GM23338 (cell line): ENCODE measurements around the gene KLK5. TPM values are rescaled to one million over a fixed set of nuclear protein-coding genes. Genes with fewer than 3 reads are reported as not detected.

Experiments
- ATAC-seq: fragments of 200-7000 bp; cut with Tn5 transposase; 3 replicates; pipeline ENCODE4 v1.9.1; 2020
- DNase-seq: peaks from one replicate; pipeline ENCODE4 v3.0.0-alpha.2; 2015; ENCODE audit warnings: low spot score
- H2AFZ ChIP-seq: fragments of 200-600 bp; sonication (generic); 2 replicates; pipeline ENCODE4 v1.8.0; 2016; ENCODE audit warnings: antibody characterized with exemption, mild to moderate bottlenecking, moderate library complexity
- H3F3A ChIP-seq: fragments of 200-600 bp; sonication (generic); replicated peaks from 2 replicates; pipeline ENCODE4 v1.8.0; 2017; ENCODE audit warnings: antibody characterized with exemption, mixed run types, low read depth
- H3K27ac ChIP-seq: fragments of 200-600 bp; sonication (generic); 2 replicates; pipeline ENCODE4 v1.6.1; 2016; ENCODE audit warnings: low read depth
- H3K27me3 ChIP-seq: fragments of 200-600 bp; sonication (generic); 2 replicates; pipeline ENCODE4 v1.8.0; 2016; ENCODE audit warnings: mild to moderate bottlenecking, mixed run types, moderate library complexity; ENCODE audit not compliant: insufficient read depth
- H3K36me3 ChIP-seq: fragments of 200-600 bp; sonication (generic); 2 replicates; pipeline ENCODE4 v1.8.0; 2016; ENCODE audit warnings: mild to moderate bottlenecking; ENCODE audit not compliant: insufficient read depth
- H3K4me1 ChIP-seq: fragments of 200-600 bp; sonication (generic); 2 replicates; pipeline ENCODE4 v1.8.0; 2016; ENCODE audit warnings: mild to moderate bottlenecking, moderate library complexity; ENCODE audit not compliant: insufficient read depth
- H3K4me2 ChIP-seq: fragments of 200-600 bp; sonication (generic); 2 replicates; pipeline ENCODE4 v1.7.1; 2017; ENCODE audit warnings: mixed run types
- H3K4me3 ChIP-seq: fragments of 200-600 bp; sonication (generic); 2 replicates; pipeline ENCODE4 v1.6.1; 2016; ENCODE audit warnings: mixed run types
- H3K79me2 ChIP-seq: fragments of 200-600 bp; sonication (generic); replicated peaks from 2 replicates; pipeline ENCODE4 v1.8.0; 2017; ENCODE audit warnings: mild to moderate bottlenecking; ENCODE audit not compliant: insufficient read depth
- H3K9me2 ChIP-seq: fragments of 200-600 bp; sonication (generic); 2 replicates; pipeline ENCODE4 v1.8.0; 2017; ENCODE audit not compliant: insufficient read depth
- H4K20me1 ChIP-seq: fragments of 200-600 bp; sonication (generic); replicated peaks from 2 replicates; pipeline ENCODE4 v1.8.0; 2017; ENCODE audit warnings: mild to moderate bottlenecking; ENCODE audit not compliant: insufficient read depth
- H3K27ac Mint-ChIP-seq: 2 replicates; pipeline ENCODE4 v1.8.0; 2020; ENCODE audit warnings: inconsistent platforms, mild to moderate bottlenecking, moderate library complexity, mixed read lengths
- H3K27me3 Mint-ChIP-seq: 3 replicates; pipeline ENCODE4 v1.8.0; 2022; ENCODE audit warnings: low read depth, mild to moderate bottlenecking, moderate library complexity, mixed read lengths, inconsistent platforms; ENCODE audit not compliant: insufficient read depth, poor library complexity
- H3K36me3 Mint-ChIP-seq: 3 replicates; pipeline ENCODE4 v1.8.0; 2021; ENCODE audit warnings: low read depth, mild to moderate bottlenecking, inconsistent platforms, moderate library complexity, mixed read lengths
- H3K4me1 Mint-ChIP-seq: 3 replicates; pipeline ENCODE4 v1.8.0; 2020; ENCODE audit warnings: mild to moderate bottlenecking, inconsistent platforms, mixed read lengths
- H3K4me3 Mint-ChIP-seq: 3 replicates; pipeline ENCODE4 v1.8.0; 2021; ENCODE audit warnings: moderate library complexity, mild to moderate bottlenecking, inconsistent platforms, mixed read lengths
- H3K9me3 Mint-ChIP-seq: 3 replicates; pipeline ENCODE4 v1.8.0; 2020; ENCODE audit warnings: moderate library complexity, mild to moderate bottlenecking, inconsistent platforms, mixed read lengths
- CREB1 ChIP-seq: fragments of 250-450 bp; sonication (Bioruptor Pico); IDR thresholded peaks from 2 replicates; pipeline ENCODE4 v1.5.0; 2020; ENCODE audit warnings: low read depth, mild to moderate bottlenecking, moderate library complexity
- EZH2 ChIP-seq: fragments of 200-600 bp; sonication (generic); IDR thresholded peaks from one replicate; pipeline ENCODE4 v1.8.0; 2017; ENCODE audit warnings: antibody characterized with exemption, mild to moderate bottlenecking, low read depth; ENCODE audit not compliant: unreplicated experiment
- EZH2phosphoT487 ChIP-seq: fragments of 200-600 bp; sonication (generic); IDR thresholded peaks from one replicate; pipeline ENCODE4 v1.8.1; 2018; ENCODE audit warnings: antibody characterized with exemption; ENCODE audit not compliant: unreplicated experiment
- JUNB ChIP-seq: IDR thresholded peaks from one replicate; pipeline ENCODE4 v1.6.1; 2016; ENCODE audit warnings: antibody characterized with exemption; ENCODE audit not compliant: unreplicated experiment
- NANOG ChIP-seq: IDR thresholded peaks from 2 replicates; pipeline ENCODE4 v1.6.1; 2016; ENCODE audit warnings: antibody characterized with exemption, borderline replicate concordance
- POLR2AphosphoS5 ChIP-seq: IDR thresholded peaks from 2 replicates; pipeline ENCODE4 v1.6.1; 2016; ENCODE audit warnings: antibody characterized with exemption, low read depth
- STAT1 ChIP-seq: IDR thresholded peaks from one replicate; pipeline ENCODE4 v1.6.1; 2016; ENCODE audit warnings: antibody characterized with exemption; ENCODE audit not compliant: unreplicated experiment
- ZNF114 ChIP-seq: fragments of 250-450 bp; sonication (Bioruptor Pico); IDR thresholded peaks from 2 replicates; pipeline ENCODE4 v1.5.0; 2020; ENCODE audit warnings: mild to moderate bottlenecking, moderate library complexity
- ZNF331 ChIP-seq: fragments of 250-450 bp; sonication (Bioruptor Pico); IDR thresholded peaks from 2 replicates; pipeline ENCODE4 v1.5.0; 2020; ENCODE audit warnings: low read depth, mild to moderate bottlenecking, moderate library complexity
- polyA plus RNA-seq: library from polyadenylated mRNA; unstranded; fragments of >200 nt; fragmentation: Nextera tagmentation; extraction: Ambion mirVana; gene quantifications from 2 replicates; pipeline ENCODE4 v1.2.1, GENCODE V29; 2016
- total RNA-seq: library from RNA; depleted of rRNA; stranded (reverse); fragments of >200 nt; shearing (Covaris generic); gene quantifications from 2 replicates; pipeline ENCODE4 v1.2.3, GENCODE V29; 2014
- TF ChIP-seq, protein P1 (sequence below): fragments of 250-450 bp; sonication (Bioruptor Pico); IDR thresholded peaks from 2 replicates; pipeline ENCODE4 v1.5.0; 2020; ENCODE audit warnings: mild to moderate bottlenecking, moderate library complexity
- TF ChIP-seq, protein P2 (sequence below), 2 experiments: fragments of 200-600 bp in 1 of 2; sonication (generic) in 1 of 2; conservative IDR thresholded peaks; 2 replicates each; pipeline versions ENCODE4 v1.5.1 to v1.6.1; 2016 to 2017; ENCODE audit warnings: antibody characterized with exemption in 2 of 2, low read depth in 2 of 2, mild to moderate bottlenecking in 2 of 2, moderate library complexity in 1 of 2

KLK5 gene
- total and polyA plus RNA-seq, 2 experiments from 2014 or later, result 0.66 TPM; not detected in 1

DNA sequence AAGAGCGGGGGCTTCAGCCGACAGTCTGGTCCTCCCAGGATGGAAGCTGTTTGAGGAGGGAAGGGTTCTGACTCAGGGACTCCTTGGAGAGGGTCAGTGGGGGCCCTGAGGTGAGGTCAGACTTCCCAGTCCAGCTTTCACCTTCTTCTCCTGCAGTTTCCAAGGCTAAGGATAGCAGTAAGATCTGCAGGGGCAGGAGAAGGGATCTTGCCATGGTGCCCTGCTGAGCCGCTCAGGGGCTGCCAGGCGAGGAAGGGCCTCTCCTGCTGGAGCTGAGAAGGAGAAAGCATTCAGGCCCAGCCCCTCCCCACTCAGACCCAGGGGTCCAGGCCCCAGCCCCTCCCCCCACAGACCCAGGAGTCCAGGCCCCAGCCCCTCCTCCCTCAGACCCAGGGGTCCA lies 29.3 kb upstream of the KLK5 start (continued):
- TF ChIP-seq, protein P1, sequence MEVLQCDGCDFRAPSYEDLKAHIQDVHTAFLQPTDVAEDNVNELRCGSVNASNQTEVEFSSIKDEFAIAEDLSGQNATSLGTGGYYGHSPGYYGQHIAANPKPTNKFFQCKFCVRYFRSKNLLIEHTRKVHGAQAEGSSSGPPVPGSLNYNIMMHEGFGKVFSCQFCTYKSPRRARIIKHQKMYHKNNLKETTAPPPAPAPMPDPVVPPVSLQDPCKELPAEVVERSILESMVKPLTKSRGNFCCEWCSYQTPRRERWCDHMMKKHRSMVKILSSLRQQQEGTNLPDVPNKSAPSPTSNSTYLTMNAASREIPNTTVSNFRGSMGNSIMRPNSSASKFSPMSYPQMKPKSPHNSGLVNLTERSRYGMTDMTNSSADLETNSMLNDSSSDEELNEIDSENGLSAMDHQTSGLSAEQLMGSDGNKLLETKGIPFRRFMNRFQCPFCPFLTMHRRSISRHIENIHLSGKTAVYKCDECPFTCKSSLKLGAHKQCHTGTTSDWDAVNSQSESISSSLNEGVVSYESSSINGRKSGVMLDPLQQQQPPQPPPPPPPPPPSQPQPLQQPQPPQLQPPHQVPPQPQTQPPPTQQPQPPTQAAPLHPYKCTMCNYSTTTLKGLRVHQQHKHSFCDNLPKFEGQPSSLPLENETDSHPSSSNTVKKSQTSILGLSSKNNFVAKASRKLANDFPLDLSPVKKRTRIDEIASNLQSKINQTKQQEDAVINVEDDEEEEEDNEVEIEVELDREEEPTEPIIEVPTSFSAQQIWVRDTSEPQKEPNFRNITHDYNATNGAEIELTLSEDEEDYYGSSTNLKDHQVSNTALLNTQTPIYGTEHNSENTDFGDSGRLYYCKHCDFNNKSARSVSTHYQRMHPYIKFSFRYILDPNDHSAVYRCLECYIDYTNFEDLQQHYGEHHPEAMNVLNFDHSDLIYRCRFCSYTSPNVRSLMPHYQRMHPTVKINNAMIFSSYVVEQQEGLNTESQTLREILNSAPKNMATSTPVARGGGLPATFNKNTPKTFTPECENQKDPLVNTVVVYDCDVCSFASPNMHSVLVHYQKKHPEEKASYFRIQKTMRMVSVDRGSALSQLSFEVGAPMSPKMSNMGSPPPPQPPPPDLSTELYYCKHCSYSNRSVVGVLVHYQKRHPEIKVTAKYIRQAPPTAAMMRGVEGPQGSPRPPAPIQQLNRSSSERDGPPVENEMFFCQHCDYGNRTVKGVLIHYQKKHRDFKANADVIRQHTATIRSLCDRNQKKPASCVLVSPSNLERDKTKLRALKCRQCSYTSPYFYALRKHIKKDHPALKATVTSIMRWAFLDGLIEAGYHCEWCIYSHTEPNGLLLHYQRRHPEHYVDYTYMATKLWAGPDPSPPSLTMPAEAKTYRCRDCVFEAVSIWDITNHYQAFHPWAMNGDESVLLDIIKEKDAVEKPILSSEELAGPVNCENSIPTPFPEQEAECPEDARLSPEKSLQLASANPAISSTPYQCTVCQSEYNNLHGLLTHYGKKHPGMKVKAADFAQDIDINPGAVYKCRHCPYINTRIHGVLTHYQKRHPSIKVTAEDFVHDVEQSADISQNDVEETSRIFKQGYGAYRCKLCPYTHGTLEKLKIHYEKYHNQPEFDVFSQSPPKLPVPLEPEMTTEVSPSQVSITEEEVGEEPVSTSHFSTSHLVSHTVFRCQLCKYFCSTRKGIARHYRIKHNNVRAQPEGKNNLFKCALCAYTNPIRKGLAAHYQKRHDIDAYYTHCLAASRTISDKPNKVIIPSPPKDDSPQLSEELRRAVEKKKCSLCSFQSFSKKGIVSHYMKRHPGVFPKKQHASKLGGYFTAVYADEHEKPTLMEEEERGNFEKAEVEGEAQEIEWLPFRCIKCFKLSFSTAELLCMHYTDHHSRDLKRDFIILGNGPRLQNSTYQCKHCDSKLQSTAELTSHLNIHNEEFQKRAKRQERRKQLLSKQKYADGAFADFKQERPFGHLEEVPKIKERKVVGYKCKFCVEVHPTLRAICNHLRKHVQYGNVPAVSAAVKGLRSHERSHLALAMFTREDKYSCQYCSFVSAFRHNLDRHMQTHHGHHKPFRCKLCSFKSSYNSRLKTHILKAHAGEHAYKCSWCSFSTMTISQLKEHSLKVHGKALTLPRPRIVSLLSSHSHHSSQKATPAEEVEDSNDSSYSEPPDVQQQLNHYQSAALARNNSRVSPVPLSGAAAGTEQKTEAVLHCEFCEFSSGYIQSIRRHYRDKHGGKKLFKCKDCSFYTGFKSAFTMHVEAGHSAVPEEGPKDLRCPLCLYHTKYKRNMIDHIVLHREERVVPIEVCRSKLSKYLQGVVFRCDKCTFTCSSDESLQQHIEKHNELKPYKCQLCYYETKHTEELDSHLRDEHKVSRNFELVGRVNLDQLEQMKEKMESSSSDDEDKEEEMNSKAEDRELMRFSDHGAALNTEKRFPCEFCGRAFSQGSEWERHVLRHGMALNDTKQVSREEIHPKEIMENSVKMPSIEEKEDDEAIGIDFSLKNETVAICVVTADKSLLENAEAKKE (CRISPR knock-in tag), result no peak
- TF ChIP-seq STAT1 (no peak), EZH2phosphoT487 (no peak), NANOG (no peak), ZNF114 (CRISPR knock-in tag) (no peak), ZNF331 (CRISPR knock-in tag) (no peak), CREB1 (CRISPR knock-in tag) (no peak), POLR2AphosphoS5 (no peak), EZH2 (no peak), JUNB (no peak)

DNA sequence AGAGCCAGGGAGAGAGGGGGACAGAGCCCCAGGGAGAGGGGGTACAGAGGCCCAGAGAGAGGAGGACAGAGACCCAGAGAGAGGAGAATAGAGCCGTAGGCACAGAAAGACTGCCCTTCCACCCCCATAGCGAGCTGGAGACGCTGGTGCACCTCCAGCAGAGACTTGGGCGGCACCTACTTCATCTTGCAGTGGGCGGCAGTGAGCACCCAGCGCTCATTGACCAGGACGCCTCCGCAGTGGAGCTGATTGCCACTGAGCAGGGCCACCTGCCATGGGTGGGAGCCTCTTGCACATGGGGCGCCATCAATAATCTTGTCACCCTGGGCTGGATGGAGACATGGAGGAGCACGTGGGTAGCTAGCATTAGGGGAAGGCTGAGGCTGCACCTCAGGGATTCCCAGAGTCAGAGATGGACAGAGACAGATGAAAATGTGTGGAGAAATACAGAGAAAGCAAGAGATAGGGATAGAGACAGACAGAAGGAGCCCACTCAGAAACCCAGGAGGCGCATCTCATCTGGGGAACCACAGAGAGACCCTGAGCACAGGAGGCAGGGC lies 28.8 kb upstream of the KLK5 start:
- no peaks in the 10 kb centered on the region; the same call in 2 of the 3 replicates for H3K36me3 Mint-ChIP-seq
- Histone ChIP-seq H3K4me2 (no peak overlapping the region), H3K27me3 (peaks cover 22% of the 10 kb centered on the region), H3K79me2 (no peaks in the 10 kb centered on the region), H4K20me1 (no peaks in the 10 kb centered on the region), H3K4me1 (peaks cover 16% of the 10 kb centered on the region), H2AFZ (no peak overlapping the region), H3K9me2 (no peaks in the 10 kb centered on the region), H3K36me3 (no peaks in the 10 kb centered on the region), H3K27ac (no peak overlapping the region), H3F3A (no peaks in the 10 kb centered on the region), H3K4me3 (no peak overlapping the region)
- ATAC-seq, result no peak
- H3K27me3 Mint-ChIP-seq, result no peaks in the 10 kb centered on the region
- H3K27ac Mint-ChIP-seq, result no peak overlapping the region
- H3K4me1 Mint-ChIP-seq, result peaks cover 21% of the 10 kb centered on the region
- H3K4me3 Mint-ChIP-seq, result no peak overlapping the region
- no peak for DNase-seq
- H3K9me3 Mint-ChIP-seq, result peaks cover 2% of the 10 kb centered on the region; the same call in 2 of the 3 replicates
- TF ChIP-seq, protein P2, sequence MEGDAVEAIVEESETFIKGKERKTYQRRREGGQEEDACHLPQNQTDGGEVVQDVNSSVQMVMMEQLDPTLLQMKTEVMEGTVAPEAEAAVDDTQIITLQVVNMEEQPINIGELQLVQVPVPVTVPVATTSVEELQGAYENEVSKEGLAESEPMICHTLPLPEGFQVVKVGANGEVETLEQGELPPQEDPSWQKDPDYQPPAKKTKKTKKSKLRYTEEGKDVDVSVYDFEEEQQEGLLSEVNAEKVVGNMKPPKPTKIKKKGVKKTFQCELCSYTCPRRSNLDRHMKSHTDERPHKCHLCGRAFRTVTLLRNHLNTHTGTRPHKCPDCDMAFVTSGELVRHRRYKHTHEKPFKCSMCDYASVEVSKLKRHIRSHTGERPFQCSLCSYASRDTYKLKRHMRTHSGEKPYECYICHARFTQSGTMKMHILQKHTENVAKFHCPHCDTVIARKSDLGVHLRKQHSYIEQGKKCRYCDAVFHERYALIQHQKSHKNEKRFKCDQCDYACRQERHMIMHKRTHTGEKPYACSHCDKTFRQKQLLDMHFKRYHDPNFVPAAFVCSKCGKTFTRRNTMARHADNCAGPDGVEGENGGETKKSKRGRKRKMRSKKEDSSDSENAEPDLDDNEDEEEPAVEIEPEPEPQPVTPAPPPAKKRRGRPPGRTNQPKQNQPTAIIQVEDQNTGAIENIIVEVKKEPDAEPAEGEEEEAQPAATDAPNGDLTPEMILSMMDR (conservative IDR thresholded peaks at IDR 0.05; ENCODE audit: low read depth in 2 of 2), result no peak
- TF ChIP-seq NANOG, result no peak
- TF ChIP-seq CREB1 (CRISPR knock-in tag), result no peak
